HFFc6 (cell line): ENCODE data around the gene CERS1. TPM values are rescaled to one million over a fixed set of nuclear protein-coding genes. Genes with fewer than 3 reads are reported as not detected.

ENCODE experiments used
- DNase-seq: peaks from one replicate; pipeline ENCODE4 v3.0.0-alpha.2; 2018
- H3K27ac Mint-ChIP-seq: 2 replicates; pipeline ENCODE4 v1.8.0; 2020; ENCODE audit warnings: mild to moderate bottlenecking, mixed read lengths
- H3K27me3 Mint-ChIP-seq: 2 replicates; pipeline ENCODE4 v1.8.0; 2021; ENCODE audit warnings: mild to moderate bottlenecking, moderate library complexity, mixed read lengths; ENCODE audit not compliant: insufficient read depth
- H3K36me3 Mint-ChIP-seq: 2 replicates; pipeline ENCODE4 v1.8.0; 2021; ENCODE audit warnings: low read depth, mixed read lengths
- H3K4me1 Mint-ChIP-seq: 2 replicates; pipeline ENCODE4 v1.8.0; 2020; ENCODE audit warnings: low read depth, mixed read lengths
- H3K4me3 Mint-ChIP-seq: 2 replicates; pipeline ENCODE4 v1.8.0; 2020; ENCODE audit warnings: mild to moderate bottlenecking, moderate library complexity, mixed read lengths
- H3K9me3 Mint-ChIP-seq: 2 replicates; pipeline ENCODE4 v1.8.0; 2020; ENCODE audit warnings: mild to moderate bottlenecking, mixed read lengths
- total RNA-seq, 6 experiments: library from RNA; stranded (reverse); fragmentation: NEBNext Ultra II Directional; extraction: Animal tissue kit (Norgen Biotek cat#: 25700); gene quantifications; 2 replicates in 1 of 6; 3 replicates in 5 of 6; pipeline ENCODE4 v1.2.3, GENCODE V29; 2021
- TF ChIP-seq, protein P1 (sequence below): fragments of 200-600 bp; sonication (generic); IDR thresholded peaks from 2 replicates; pipeline ENCODE4 v1.5.0; 2021; ENCODE audit warnings: antibody characterized with exemption, mild to moderate bottlenecking

CERS1 gene
- total RNA-seq, 6 experiments from 2014 or later = 0.96 to 2.1 (median 1.3) TPM

DNA sequence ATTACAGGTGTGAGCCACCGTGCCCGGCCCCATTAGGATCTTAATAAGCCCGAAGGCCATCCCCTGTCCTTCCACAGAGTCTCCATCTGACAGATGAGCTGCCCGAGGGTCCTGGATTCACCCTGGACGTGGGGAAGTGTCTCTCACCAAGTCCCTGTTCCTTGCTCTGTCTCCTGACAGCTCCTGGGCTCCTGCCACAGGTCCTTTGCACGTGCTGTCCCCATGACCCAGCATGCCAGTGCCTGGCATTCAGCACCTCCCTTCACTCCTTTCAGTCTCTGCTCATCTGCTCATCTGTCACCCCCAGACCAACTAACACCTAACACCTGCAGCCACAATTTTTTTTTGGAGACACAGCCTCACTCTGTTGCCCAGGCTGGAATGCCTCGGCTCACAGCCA lies 14.5 kb downstream of the CERS1 start:
- Mint-ChIP-seq H3K36me3 (peaks cover 15% of the 10 kb centered on the region), H3K4me1 (no peaks in the 10 kb centered on the region), H3K27me3 (peaks cover 7% of the 10 kb centered on the region), H3K9me3 (peaks cover 8% of the 10 kb centered on the region; the same call in 1 of the 2 replicates), H3K4me3 (no peak overlapping the region), H3K27ac (no peak overlapping the region)
- DNase-seq = no peak
- TF ChIP-seq, protein P1, sequence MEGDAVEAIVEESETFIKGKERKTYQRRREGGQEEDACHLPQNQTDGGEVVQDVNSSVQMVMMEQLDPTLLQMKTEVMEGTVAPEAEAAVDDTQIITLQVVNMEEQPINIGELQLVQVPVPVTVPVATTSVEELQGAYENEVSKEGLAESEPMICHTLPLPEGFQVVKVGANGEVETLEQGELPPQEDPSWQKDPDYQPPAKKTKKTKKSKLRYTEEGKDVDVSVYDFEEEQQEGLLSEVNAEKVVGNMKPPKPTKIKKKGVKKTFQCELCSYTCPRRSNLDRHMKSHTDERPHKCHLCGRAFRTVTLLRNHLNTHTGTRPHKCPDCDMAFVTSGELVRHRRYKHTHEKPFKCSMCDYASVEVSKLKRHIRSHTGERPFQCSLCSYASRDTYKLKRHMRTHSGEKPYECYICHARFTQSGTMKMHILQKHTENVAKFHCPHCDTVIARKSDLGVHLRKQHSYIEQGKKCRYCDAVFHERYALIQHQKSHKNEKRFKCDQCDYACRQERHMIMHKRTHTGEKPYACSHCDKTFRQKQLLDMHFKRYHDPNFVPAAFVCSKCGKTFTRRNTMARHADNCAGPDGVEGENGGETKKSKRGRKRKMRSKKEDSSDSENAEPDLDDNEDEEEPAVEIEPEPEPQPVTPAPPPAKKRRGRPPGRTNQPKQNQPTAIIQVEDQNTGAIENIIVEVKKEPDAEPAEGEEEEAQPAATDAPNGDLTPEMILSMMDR = no peak

DNA sequence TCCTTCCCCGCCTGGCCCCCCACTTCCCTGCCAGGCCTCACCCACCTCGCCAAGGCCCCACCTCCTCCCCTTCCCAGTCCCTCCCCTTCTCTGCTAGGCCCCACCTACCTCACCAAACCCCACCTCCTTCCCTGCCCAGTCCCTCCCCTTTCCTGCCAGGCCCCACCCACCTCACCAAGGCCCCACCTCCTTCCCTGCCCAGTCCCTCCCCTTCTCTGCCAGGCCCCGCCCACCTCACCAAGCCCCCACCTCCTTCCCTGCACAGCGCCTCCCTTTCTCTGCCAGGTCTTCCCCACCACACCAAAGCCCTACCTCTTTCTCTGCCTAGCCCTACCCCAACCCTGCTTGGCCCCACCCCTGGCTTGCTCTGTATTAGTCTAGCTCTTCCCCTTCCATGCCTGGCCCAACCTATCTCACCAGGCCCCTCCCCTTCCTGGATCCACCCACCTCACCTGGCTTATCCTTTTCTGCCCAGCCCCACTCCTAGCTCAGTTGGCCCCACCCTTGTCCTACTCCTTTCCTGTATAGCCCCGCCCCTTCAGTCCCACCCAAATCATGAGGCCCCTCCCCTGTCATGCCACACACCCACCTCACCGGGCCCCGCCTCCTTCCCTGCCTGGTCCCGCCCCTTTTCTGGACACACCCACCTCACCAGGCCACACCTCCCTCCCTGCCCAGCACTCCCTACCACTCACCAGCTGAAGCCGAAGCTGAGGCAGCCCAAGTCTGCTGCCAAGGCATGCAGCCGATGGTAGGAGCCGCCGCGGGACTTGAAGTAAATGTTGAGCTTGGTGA lies 16.2 kb downstream of the CERS1 start:
- Mint-ChIP-seq H3K27ac (no peak overlapping the region), H3K36me3 (peaks cover 25% of the 10 kb centered on the region), H3K4me1 (peaks cover 6% of the 10 kb centered on the region; the same call in 1 of the 2 replicates), H3K27me3 (peaks cover 7% of the 10 kb centered on the region), H3K9me3 (peaks cover 8% of the 10 kb centered on the region; the same call in 1 of the 2 replicates), H3K4me3 (no peak overlapping the region)
- TF ChIP-seq, protein P1 = no peak
- peak; percentile 22 for DNase-seq

DNA sequence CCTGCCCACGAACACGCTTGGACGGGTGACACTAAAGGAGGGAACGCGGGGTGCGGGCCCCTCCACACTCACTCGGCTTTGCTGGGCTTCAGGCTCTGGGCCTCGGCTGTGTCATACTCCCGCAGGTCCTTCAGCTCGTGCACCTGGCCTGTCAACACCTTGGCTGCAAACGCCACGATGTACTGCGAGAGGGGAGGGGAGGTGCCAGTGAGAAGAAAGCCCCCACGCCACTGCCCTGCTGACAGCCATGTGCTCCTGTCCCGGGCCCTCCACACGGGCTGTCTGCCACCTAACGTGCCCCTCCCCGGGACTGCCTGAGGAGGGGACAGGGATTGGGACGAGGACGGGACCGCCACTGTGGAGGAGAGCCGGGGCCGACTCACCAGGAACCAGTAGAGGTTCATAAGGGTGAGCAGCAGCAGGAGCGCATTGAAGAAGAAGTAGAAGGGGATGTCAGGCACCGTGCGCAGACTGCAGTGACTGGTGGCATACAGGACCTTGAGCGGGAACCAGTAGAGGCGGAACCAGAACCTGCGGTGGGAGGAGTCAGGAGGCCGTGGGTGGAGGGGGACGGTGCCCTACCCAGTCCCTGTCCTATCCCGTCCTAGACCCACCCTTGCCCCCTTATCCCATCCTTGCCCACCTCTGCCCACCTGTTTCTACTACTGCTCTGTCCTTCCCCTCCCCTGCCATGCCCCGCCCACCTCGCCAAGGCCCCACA lies 16.9 kb downstream of the CERS1 start:
- Mint-ChIP-seq H3K27me3 (peaks cover 5% of the 10 kb centered on the region), H3K9me3 (peaks cover 8% of the 10 kb centered on the region; the same call in 1 of the 2 replicates), H3K4me1 (peaks cover 6% of the 10 kb centered on the region; the same call in 1 of the 2 replicates), H3K27ac (no peak overlapping the region), H3K36me3 (peaks cover 33% of the 10 kb centered on the region), H3K4me3 (no peak overlapping the region)
- no peak for DNase-seq
- TF ChIP-seq, protein P1 = no peak

DNA sequence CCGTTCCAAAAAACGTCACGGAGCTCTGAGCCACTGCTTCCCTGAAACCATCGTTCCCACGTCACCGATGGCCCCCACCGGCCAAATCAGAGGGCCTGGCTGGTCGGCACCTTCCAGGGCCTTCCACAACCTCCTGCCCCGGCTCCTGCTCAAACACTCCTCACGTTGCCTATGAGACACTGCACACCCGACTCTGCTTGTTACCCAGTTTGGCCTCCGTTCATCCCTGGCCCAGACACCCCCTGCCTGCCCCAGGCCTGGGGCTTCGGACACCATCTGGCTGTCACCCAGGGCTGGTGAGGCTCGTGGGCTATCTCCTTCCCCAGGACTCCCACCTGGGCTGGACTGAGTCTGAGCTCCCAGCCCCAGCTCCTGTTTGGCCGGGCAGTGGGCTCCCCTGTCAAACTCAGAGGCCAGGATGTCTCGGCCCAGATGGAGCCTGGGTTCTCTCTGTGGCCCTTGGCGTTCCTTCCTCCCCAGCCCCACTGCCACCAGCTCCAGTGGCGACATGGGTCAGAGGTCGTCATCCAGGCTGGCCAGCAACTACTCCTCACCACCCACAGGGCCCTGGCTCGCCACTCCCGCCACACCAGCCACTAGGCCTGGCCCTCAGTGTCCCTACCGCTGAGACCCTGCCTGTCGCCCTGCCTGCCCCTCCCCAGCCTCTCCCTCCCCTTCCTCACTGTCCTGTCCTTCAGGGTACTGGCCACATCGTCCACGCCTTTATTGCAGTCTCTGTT lies 17.7 kb downstream of the CERS1 start:
- DNase-seq = no peak
- TF ChIP-seq, protein P1 = no peak
- no peak overlapping the region for H3K4me3 Mint-ChIP-seq
- peaks cover 8% of the 10 kb centered on the region; the same call in 1 of the 2 replicates for H3K9me3 Mint-ChIP-seq
- H3K36me3 Mint-ChIP-seq = peaks cover 37% of the 10 kb centered on the region
- peaks cover 5% of the 10 kb centered on the region for H3K27me3 Mint-ChIP-seq
- 0 out of 2 replicates have a peak overlapping the region, but pooled peaks have one; percentile 21 for H3K27ac Mint-ChIP-seq
- peaks cover 6% of the 10 kb centered on the region; the same call in 1 of the 2 replicates for H3K4me1 Mint-ChIP-seq

DNA sequence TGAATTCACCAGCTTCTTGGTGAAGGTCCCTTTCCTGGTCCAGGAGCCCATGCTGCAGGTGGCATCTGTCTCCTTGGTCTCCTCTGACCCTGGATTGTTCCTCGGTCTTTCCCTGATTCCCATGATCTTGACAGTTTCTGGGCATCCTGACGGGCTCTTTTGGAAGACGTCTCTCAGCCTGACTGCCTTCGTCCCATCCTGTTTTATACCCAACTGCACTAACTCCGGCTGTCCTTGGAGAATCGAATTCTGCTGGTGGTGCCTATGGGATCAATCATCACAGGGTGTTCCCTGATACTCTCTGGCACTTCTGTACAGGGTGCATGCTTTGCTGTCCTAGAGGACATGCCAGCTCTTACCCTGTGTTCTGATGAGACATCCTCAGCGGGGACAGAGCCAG lies 19.1 kb downstream of the CERS1 start:
- Mint-ChIP-seq H3K36me3 (peaks cover 41% of the 10 kb centered on the region), H3K4me1 (peaks cover 6% of the 10 kb centered on the region; the same call in 1 of the 2 replicates), H3K9me3 (peaks cover 8% of the 10 kb centered on the region; the same call in 1 of the 2 replicates), H3K27ac (no peak overlapping the region), H3K4me3 (no peak overlapping the region), H3K27me3 (peaks cover 5% of the 10 kb centered on the region)
- no peak for DNase-seq
- TF ChIP-seq, protein P1 = no peak
